Activated naive CD4-positive, alpha-beta T cell treated with anti-CD3 and anti-CD28 coated beads for 36 hours (primary cell): ENCODE measurements around the gene SERPINA1. TPM values are rescaled to one million over a fixed set of nuclear protein-coding genes. Genes with fewer than 3 reads are reported as not detected.
"Not testable (repeated sequence)": the region's sequence is repeated elsewhere in the genome, so short reads cannot be mapped to it uniquely, and the experiment has no call there.

Source experiments
- CTCF ChIA-PET: fragments of 350-600 bp; sonication (Branson Sonifier 250); formaldehyde crosslinking; loops from one replicate; lab custom pipeline; 2021; ENCODE audit warnings: antibody characterized with exemption; lab: Charles Lee
- DNase-seq: peaks from one replicate; pipeline ENCODE4 v3.0.0-alpha.2; 2020
- H3K27ac Mint-ChIP-seq: one replicate; pipeline ENCODE4 v1.8.0; 2021; ENCODE audit warnings: mild to moderate bottlenecking, mixed read lengths
- H3K27me3 Mint-ChIP-seq: one replicate; pipeline ENCODE4 v1.8.0; 2021; ENCODE audit warnings: low read depth, mixed read lengths
- H3K36me3 Mint-ChIP-seq: one replicate; pipeline ENCODE4 v1.8.0; 2021; ENCODE audit warnings: low read depth, mixed read lengths
- H3K4me1 Mint-ChIP-seq: one replicate; pipeline ENCODE4 v1.8.0; 2021; ENCODE audit warnings: low read depth, mixed read lengths
- H3K4me3 Mint-ChIP-seq: one replicate; pipeline ENCODE4 v1.8.0; 2021; ENCODE audit warnings: mild to moderate bottlenecking, moderate library complexity, mixed read lengths
- H3K9me3 Mint-ChIP-seq: one replicate; pipeline ENCODE4 v1.8.0; 2021; ENCODE audit warnings: mixed read lengths
- intact Hi-C: fragments of 100-400 bp; cut with micrococcal nuclease; formaldehyde crosslinking; loops from one replicate; pipeline ENCODE4 v1.15.1; 2023
- total RNA-seq, 2 experiments: library from RNA; stranded (reverse); gene quantifications; one replicate each; pipeline ENCODE4 v1.2.3, GENCODE V29; 2021

Gene SERPINA1
- 1 to 10 TPM; 3.1 to 4.3 TPM for total RNA-seq

DNA sequence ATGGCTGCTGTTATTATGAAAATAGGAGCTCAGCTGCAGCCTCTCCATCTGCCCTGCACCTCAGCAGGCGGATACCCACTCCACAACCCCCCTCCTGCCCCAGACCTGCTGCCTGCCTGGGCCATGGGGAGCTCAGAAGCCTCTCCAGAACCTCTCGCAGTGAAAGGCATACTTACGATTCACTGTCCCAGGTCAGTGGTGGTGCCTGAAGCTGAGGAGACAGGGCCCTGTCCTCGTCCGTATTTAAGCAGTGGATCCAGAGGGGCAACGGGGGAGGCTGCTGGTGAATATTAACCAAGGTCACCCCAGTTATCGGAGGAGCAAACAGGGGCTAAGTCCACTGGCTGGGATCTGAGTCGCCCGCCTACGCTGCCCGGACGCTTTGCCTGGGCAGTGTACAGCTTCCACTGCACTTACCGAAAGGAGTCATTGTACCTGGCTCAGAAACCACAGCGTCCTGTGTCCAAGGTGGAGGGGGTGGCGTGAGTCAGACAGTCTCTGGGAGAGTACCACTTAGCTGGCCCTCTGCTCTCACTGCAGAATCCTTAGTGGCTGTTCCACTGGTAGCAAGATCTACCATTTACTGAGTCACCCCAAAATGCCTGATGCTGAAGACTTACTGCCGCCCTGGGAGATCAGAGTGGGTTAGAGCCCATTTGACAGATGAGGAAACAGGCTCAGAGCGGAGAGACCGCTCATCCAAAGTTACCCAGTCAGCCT, at the start of gene SERPINA1:
Gene SERPINA1 (minus strand): TSS at position 219 of the 720 bp plus-strand sequence. CDS start 5,365 bp downstream, outside the sequence.
- intact Hi-C loops: no loop called here
- Mint-ChIP-seq H3K4me1 (peaks cover 28% of the 10 kb centered on the region), H3K9me3 (no peaks in the 10 kb centered on the region), H3K27ac (no peak within 1 kb of the TSS), H3K36me3 (no peaks in the 10 kb centered on the region), H3K27me3 (no peaks in the 10 kb centered on the region), H3K4me3 (no peak within 1 kb of the TSS)
- peak; percentile 22 for DNase-seq
- CTCF ChIA-PET: no interaction called here

DNA sequence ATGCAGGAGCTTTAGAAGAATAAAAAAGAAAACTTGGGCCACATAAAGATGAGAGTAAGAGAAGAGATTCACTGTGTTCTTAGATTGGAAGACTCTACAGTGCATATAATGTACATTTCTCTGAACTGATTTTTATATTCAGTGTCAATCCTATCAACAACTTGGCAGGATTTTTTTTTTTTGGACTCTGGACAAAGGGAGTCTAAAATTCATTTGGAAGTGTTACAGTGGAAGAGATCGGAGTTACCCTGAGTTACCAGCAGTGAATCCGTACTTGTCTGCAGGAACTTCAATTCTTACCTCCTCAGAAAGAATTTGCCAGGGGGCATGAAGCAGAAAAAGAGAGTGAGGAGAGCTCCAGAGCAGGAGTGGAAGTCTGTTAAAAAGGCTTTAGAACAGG, 40.2 kb upstream of the SERPINA1 start:
- Mint-ChIP-seq H3K4me3 (no peak overlapping the region), H3K36me3 (no peaks in the 10 kb centered on the region), H3K27ac (no peak overlapping the region), H3K27me3 (peaks cover 22% of the 10 kb centered on the region), H3K9me3 (no peaks in the 10 kb centered on the region), H3K4me1 (no peaks in the 10 kb centered on the region)
- CTCF ChIA-PET: no interaction called here
- no peak for DNase-seq
- intact Hi-C loops: no loop called here

DNA sequence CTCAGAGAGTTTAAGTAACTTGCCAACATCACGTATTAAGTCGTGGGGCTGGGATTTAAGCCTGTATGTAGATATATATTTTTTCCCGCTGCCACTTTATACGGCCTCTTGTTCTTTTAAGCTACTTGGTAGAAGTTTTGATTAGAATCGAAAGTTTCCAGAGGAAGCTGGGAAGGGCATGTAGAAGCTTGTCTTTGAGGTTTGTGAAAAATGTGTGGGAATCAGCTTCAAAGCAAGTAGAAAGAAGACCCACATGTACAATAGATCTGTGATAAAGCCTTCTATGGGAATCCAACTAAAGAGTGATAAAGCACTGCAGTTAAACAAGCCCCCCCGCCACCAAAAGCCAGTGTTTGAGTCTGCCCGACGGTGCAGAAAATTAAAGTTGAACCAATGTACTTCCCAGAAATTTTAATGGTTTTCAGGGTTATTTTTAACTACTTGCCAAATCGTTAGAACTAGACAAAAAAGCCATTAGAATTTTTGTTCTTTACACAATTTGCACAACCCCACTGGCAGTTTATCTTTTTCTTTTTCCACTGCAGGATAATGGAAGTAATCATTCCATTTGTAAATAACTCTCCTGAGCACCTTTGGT, 38.7 kb upstream of the SERPINA1 start:
- intact Hi-C loops: no loop called here
- Mint-ChIP-seq H3K27ac (no peak overlapping the region), H3K4me3 (no peak overlapping the region), H3K4me1 (no peaks in the 10 kb centered on the region), H3K27me3 (peaks cover 31% of the 10 kb centered on the region), H3K36me3 (no peaks in the 10 kb centered on the region), H3K9me3 (no peaks in the 10 kb centered on the region)
- DNase-seq: no peak
- CTCF ChIA-PET: interaction anchor here (0.9 to 1.4 kb wide), 2 partner anchors 53 to 122 kb away, joined by 3 to 4 read pairs; no protein-coding TSS in a partner anchor

DNA sequence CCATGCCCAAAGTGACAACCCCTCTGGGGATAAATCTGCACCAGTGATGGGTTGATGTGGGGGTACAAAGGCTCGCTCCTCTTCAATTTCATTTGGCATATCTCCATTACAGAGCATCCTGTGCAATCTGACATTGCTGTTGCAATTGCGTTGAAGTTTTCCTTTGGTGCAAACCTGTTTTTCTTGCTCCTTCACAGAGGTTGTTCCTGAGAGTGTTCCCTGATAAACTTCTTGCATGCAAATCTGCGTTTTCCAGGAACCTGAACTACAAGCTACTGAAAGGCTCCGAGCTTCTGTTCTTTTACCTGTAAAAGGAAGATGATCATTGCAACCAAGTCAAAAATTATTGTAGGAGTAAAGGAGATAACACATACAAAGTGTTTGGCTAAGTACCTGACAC, 38.1 kb upstream of the SERPINA1 start:
- Mint-ChIP-seq H3K27ac (no peak overlapping the region), H3K36me3 (no peaks in the 10 kb centered on the region), H3K4me3 (no peak overlapping the region), H3K4me1 (no peaks in the 10 kb centered on the region), H3K27me3 (peaks cover 28% of the 10 kb centered on the region), H3K9me3 (no peaks in the 10 kb centered on the region)
- DNase-seq: no peak
- intact Hi-C loops: no loop called here
- CTCF ChIA-PET: interaction anchor here (0.9 to 1.4 kb wide), 2 partner anchors 54 to 122 kb away, joined by 3 to 4 read pairs; no protein-coding TSS in a partner anchor

DNA sequence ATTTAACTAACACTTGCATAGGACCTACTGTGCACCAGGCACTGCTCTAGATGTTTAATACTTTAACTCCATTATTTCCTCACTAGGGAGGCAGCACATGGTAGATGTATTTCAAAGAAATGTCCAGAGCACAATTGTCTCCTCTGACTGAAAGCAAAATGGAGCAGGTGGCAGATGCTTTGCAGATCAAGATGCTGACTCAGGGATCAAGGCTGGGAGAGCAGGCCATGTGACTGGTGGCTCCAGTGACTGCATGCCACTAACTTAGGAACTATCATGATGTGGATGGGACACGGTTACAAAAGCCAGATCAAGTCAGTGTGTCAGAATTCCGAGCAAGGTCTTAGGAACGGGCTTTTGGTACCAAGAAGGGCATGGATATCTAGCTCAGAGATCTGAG, 36.0 kb upstream of the SERPINA1 start:
- intact Hi-C loops: no loop called here
- CTCF ChIA-PET: no interaction called here

DNA sequence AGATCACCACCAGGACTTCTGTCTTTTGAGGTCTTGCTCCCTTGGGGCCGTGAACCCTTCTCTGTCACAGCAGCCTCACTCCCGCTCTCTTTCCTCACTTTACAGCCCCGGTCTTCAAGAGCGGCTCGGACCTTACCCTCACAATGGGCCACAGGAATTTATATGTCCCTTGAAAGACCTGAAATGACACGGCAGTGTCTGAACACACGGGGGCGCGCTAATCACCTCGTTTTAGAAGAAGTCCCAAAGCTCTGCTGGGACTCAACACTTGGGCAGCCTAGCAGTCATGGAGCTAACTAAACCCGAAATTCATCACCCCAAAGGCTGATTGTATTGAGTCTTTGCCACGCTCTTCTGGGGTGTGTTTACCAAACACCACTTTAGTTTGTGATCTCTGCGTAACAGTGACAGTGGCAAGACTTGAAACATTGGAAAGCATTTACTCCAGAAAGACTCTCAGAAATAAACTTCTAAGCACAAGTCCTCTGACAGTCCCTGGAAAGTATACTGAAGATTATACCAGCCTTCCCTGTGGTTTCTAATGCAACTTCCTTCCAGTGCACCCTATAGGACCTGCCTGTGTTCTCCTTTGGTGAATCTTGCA, 35.2 kb upstream of the SERPINA1 start:
- peak; percentile 79 for DNase-seq
- Mint-ChIP-seq H3K27ac (no peak overlapping the region), H3K9me3 (peaks cover 2% of the 10 kb centered on the region), H3K36me3 (no peaks in the 10 kb centered on the region), H3K4me3 (no peak overlapping the region), H3K27me3 (peaks cover 25% of the 10 kb centered on the region), H3K4me1 (no peaks in the 10 kb centered on the region)
- CTCF ChIA-PET: interaction anchor here (0.6 to 1.6 kb wide), 4 partner anchors 11 to 81 kb away, joined by 3 to 12 read pairs (median 5); no protein-coding TSS in a partner anchor
- intact Hi-C loops: loop anchor here (1.0 to 2.0 kb wide), 2 partner anchors 63 to 125 kb away; no protein-coding TSS in a partner anchor

More for the DNA sequence above, 36.0 kb upstream of the SERPINA1 start:
- no peaks in the 10 kb centered on the region for H3K4me1 Mint-ChIP-seq
- DNase-seq: no peak
- no peaks in the 10 kb centered on the region for H3K36me3 Mint-ChIP-seq
- peaks cover 2% of the 10 kb centered on the region for H3K9me3 Mint-ChIP-seq
- no peak overlapping the region for H3K4me3 Mint-ChIP-seq
- peaks cover 26% of the 10 kb centered on the region for H3K27me3 Mint-ChIP-seq
- no peak overlapping the region for H3K27ac Mint-ChIP-seq

DNA sequence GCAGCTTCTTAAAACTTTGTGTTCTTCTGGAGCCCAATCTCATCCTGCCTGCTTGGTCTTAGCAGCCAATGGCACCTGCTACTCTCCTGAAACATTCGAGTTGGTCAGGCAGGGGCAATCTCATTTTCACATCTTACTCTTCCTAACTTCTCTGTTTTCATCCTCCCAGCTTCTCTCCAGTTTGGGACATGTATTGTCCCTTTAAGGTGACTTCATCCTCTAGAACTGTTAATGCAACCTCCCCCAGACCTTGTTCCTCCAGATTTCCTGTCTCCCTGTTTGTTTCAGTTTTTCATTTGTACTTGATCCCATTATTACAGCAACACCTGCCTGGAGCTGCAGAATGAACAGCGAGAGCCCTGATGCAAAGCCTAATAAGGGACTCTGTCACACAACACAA, 32.9 kb upstream of the SERPINA1 start:
- Mint-ChIP-seq H3K9me3 (peaks cover 9% of the 10 kb centered on the region), H3K4me3 (no peak overlapping the region), H3K4me1 (no peaks in the 10 kb centered on the region), H3K36me3 (no peaks in the 10 kb centered on the region), H3K27ac (no peak overlapping the region), H3K27me3 (peaks cover 24% of the 10 kb centered on the region)
- CTCF ChIA-PET: interaction anchor here (1.4 kb wide), 1 partner anchor 65 kb away, joined by 6 read pairs; no protein-coding TSS in a partner anchor
- intact Hi-C loops: no loop called here
- no peak for DNase-seq

DNA sequence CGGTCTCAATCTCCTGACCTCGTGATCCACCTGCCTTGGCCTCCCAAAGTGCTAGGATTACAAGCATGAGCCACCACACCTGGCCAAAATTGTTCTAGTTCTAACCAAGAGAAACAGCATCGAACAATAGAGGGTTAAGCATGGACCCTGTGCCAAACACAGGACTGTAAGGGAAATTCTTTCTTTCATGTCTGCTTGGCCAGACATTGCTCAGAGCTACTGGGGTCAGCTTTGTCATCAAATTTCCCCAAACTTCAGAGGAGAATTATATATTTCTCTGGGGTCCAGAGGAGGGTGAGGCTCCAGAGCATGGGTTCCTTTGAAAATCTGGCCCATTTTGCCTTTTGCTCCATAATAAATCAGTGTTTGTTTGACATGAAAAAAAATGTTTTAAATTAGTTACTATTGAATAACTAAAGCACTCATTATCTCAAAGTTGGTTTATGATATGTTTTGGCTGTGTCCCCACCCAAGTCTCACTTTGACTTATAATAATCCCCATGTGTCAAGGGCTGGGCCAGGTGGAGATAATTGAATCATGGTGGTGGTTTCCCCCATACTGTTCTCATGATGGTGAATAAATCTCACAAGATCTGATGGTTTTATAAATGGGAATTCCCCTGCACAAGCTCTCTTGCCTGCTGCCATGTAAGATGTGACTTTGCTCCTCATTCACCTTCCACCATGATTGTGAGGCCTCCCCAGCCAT, 29.2 kb upstream of the SERPINA1 start:
- H3K27ac Mint-ChIP-seq, H3K36me3 Mint-ChIP-seq, intact Hi-C loops, H3K9me3 Mint-ChIP-seq, H3K4me3 Mint-ChIP-seq, CTCF ChIA-PET, H3K4me1 Mint-ChIP-seq: not testable (repeated sequence)
- H3K27me3 Mint-ChIP-seq: peaks cover 20% of the 10 kb centered on the region
- peak; percentile 23 for DNase-seq

DNA sequence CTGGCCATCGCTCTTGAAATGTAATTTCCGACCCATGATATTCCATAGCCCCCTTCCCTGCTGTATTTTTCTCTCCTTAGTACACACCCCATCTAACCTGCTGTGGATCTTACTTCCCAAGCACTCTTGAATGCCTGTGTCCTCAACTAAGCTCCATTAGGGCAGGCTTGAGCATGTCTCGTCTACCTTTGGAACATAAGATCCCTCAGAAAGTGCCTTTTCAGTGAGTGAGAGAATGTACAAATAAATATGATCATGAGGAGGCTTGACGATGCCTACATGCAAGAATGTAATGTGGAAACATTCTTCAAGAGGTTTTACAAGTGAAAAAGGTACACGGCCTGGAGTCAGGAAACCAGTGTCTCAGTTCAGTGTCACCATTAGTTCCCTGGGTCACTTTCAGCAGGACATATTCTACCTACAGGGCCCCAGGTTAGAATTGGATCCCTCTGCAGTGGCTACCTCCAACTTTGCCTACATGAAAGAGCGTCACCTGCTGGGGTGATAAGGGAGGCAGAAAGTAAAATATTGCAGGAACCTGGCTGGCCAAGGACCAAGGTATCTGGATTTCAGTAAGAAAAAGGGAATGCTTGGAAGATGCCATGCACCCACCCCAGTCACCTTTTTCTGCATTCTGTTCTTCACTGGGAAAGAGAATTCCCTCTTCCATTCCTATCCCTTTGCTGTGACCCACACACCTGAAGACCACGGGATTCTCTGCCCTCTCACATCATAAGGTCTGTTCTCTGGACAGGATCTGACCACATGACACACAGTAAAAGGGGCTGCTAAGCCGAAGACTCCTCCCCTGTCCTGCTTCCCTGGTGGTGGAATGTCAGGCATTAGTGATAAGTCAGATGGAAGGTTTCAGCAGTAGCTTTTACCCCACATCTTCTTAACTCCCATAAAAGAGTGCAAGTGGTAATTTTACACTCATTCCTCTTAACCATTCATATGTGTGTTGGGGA, 24.6 kb upstream of the SERPINA1 start:
- H3K4me3 Mint-ChIP-seq: no peak overlapping the region
- H3K4me1 Mint-ChIP-seq: no peaks in the 10 kb centered on the region
- H3K9me3 Mint-ChIP-seq: peaks cover 10% of the 10 kb centered on the region
- peaks cover 25% of the 10 kb centered on the region for H3K27me3 Mint-ChIP-seq
- DNase-seq: no peak
- intact Hi-C loops: loop anchor here (1.0 kb wide), 1 partner anchor 58 kb away; no protein-coding TSS in a partner anchor
- CTCF ChIA-PET: no interaction called here
- no peak overlapping the region for H3K27ac Mint-ChIP-seq
- H3K36me3 Mint-ChIP-seq: no peaks in the 10 kb centered on the region

DNA sequence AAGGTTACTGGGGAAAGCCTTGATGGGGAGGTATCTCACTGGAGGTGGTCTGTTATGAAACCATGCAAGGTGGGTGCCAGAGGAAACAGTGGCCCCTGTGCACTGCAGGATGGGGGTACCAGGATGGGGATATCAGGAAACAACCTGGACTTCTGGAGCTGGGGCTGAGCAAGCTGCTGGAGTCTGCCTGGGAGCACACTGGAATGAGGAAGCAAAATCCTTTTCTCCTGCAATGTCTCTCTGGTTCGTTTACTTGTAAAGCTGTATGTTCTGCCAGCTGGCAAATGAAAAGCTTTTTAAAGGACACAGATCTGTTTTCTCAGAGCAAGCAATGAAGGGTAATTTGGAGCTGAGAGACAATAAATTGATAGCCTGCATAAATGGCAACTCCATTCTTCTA, 23.2 kb upstream of the SERPINA1 start:
- H3K36me3 Mint-ChIP-seq: no peaks in the 10 kb centered on the region
- peaks cover 12% of the 10 kb centered on the region for H3K9me3 Mint-ChIP-seq
- CTCF ChIA-PET: no interaction called here
- no peak overlapping the region for H3K4me3 Mint-ChIP-seq
- H3K27ac Mint-ChIP-seq: no peak overlapping the region
- peaks cover 25% of the 10 kb centered on the region for H3K27me3 Mint-ChIP-seq
- DNase-seq: no peak
- H3K4me1 Mint-ChIP-seq: no peaks in the 10 kb centered on the region
- intact Hi-C loops: loop anchor here (1.0 kb wide), 1 partner anchor 56 kb away; no protein-coding TSS in a partner anchor

DNA sequence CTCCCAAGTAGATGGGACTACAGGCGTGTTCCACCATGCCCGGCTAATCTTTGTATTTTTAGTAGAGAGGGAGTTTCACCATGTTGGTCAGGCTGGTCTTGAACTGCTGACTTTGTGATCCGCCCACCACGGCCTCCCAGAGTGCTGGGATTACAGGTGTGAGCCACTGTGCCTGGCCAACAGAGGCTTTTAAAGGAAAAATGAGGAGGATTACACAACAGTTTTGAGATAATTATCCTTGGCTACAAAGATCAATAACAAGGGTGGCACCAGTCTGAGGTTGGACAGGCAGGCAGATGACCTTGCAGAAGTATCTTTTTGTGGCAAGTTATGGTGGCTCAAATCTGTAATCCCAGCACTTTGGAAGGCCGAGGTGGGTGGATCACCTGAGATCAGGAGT, 21.0 kb upstream of the SERPINA1 start:
- CTCF ChIA-PET, H3K4me1 Mint-ChIP-seq, H3K27ac Mint-ChIP-seq, H3K4me3 Mint-ChIP-seq, DNase-seq, intact Hi-C loops, H3K36me3 Mint-ChIP-seq: not testable (repeated sequence)
- Mint-ChIP-seq H3K27me3 (peaks cover 19% of the 10 kb centered on the region), H3K9me3 (peaks cover 12% of the 10 kb centered on the region)
